HG03378 (cell line): Measurements from ENCODE around the gene SEMA6A.
A peak's percentile ranks its signal among the peaks of the same experiment; 100 is the strongest.

Experiments used
- ATAC-seq: cut with Tn5 transposase; IDR thresholded peaks from one replicate; pipeline ENCODE4 v1.9.1; 2021; ENCODE audit warnings: mild to moderate bottlenecking, moderate library complexity; ENCODE audit not compliant: unreplicated experiment

Gene SEMA6A

GRCh38 chr5:116466727-116467464 lies 107.7 kb downstream of the SEMA6A start:
- ATAC-seq = no peak

- no peak for ATAC-seq
These were observed 109.2 kb downstream of the SEMA6A start for GRCh38 chr5:116465411-116465810.

- ATAC-seq = no peak
These were observed 110.4 kb downstream of the SEMA6A start for GRCh38 chr5:116464144-116464708.

- no peak for ATAC-seq
These were observed 112.1 kb downstream of the SEMA6A start for GRCh38 chr5:116462500-116462899.

- no peak for ATAC-seq
These were observed 115.3 kb downstream of the SEMA6A start for GRCh38 chr5:116459301-116459700.

GRCh38 chr5:116457062-116457461 lies 117.6 kb downstream of the SEMA6A start:
- ATAC-seq = no peak

- no peak for ATAC-seq
These were observed 118.6 kb downstream of the SEMA6A start for GRCh38 chr5:116456036-116456435.

GRCh38 chr5:116455061-116455460 lies 119.6 kb downstream of the SEMA6A start:
- ATAC-seq = no peak

GRCh38 chr5:116454417-116454927 lies 120.2 kb downstream of the SEMA6A start:
- peak; percentile 99 for ATAC-seq

GRCh38 chr5:116453988-116454411 lies 120.6 kb downstream of the SEMA6A start:
- no peak for ATAC-seq

- ATAC-seq = no peak
These were observed 121.8 kb downstream of the SEMA6A start for GRCh38 chr5:116452774-116453368.

GRCh38 chr5:116451905-116452450 lies 122.6 kb downstream of the SEMA6A start:
- ATAC-seq = no peak

- no peak for ATAC-seq
These were observed 123.6 kb downstream of the SEMA6A start for GRCh38 chr5:116451066-116451465.

- no peak for ATAC-seq
These were observed 125.2 kb downstream of the SEMA6A start for GRCh38 chr5:116449458-116449857.

- no peak for ATAC-seq
These were observed 125.7 kb downstream of the SEMA6A start for GRCh38 chr5:116448870-116449427.

- no peak for ATAC-seq
These were observed 126.2 kb downstream of the SEMA6A start for GRCh38 chr5:116448450-116448849.

- ATAC-seq = no peak
These were observed 128.1 kb downstream of the SEMA6A start for GRCh38 chr5:116446356-116447005.

GRCh38 chr5:116445311-116445710 lies 129.3 kb downstream of the SEMA6A start:
- no peak for ATAC-seq

- no peak for ATAC-seq
These were observed 130.0 kb downstream of the SEMA6A start for GRCh38 chr5:116444373-116445295.
